IPS-20b (cell line): ENCODE results near the gene UQCRQ.
"Not testable (repeated sequence)": the region's sequence is repeated elsewhere in the genome, so short reads cannot be mapped to it uniquely, and the experiment has no call there.

ENCODE experiments used
- H3K27ac ChIP-seq: one replicate; pipeline ENCODE4 v1.5.1; 2013; ENCODE audit warnings: low read length
- H3K27me3 ChIP-seq: 2 replicates; pipeline ENCODE4 v1.6.1; 2013; ENCODE audit warnings: mild to moderate bottlenecking, low read length, inconsistent platforms; ENCODE audit not compliant: insufficient read depth
- H3K36me3 ChIP-seq: 2 replicates; pipeline ENCODE4 v1.6.1; 2013; ENCODE audit warnings: low read depth, mild to moderate bottlenecking, inconsistent platforms, low read length, moderate library complexity; ENCODE audit not compliant: insufficient read depth
- H3K4me1 ChIP-seq: 2 replicates; pipeline ENCODE4 v1.6.1; 2013; ENCODE audit warnings: mild to moderate bottlenecking, control low read depth, inconsistent platforms, low read length, moderate library complexity; ENCODE audit not compliant: insufficient read depth
- H3K4me3 ChIP-seq: 2 replicates; pipeline ENCODE4 v1.5.1; 2013; ENCODE audit warnings: mild to moderate bottlenecking, low read length, inconsistent platforms
- H3K9ac ChIP-seq: 2 replicates; pipeline ENCODE4 v1.6.1; 2013; ENCODE audit warnings: low read depth, mild to moderate bottlenecking, inconsistent platforms, low read length, moderate library complexity
- H3K9me3 ChIP-seq: 2 replicates; pipeline ENCODE4 v1.6.1; 2013; ENCODE audit warnings: mild to moderate bottlenecking, low read depth, low read length, inconsistent platforms; ENCODE audit not compliant: insufficient read depth

The UQCRQ gene

DNA sequence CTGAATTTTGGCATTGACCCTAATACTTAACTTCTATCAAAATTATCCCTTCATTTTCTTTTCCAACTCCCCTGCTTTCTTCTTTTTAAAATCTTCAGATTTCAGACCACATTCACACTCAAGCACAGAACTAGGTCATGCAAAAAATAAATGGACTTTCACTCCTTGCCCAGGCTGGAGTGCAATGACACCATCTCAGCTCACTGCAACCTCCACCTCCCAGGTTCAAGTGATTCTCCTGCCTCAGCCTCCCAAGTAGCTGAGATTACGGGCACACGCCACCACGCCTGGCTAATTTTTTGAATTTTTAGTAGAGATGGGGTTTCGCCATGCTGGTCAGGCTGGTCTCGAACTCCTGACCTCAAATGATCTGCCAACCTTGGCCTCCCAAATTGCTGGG, 11.4 kb upstream of the UQCRQ start:
- H3K27me3 ChIP-seq, H3K4me3 ChIP-seq, H3K27ac ChIP-seq, H3K9ac ChIP-seq, H3K36me3 ChIP-seq, H3K9me3 ChIP-seq, H3K4me1 ChIP-seq: not testable (repeated sequence)

DNA sequence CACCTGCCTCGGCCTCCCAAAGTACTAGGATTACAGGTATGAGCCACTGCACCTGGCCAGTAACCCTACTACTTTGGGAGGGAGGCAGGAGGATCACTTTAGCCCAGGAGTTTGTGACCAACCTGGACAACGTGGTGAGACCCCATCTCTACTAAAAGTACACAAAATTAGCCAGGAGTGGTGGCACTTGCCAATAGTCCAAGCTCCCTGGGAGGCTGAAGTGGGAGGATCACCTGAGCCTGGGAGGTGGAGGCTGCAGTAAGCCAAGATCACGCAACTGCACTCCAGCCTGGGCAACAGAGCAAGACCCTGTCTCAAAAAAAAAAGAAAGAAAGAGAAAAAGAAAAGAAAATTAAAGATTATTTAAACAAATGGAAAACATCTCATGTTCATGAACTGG, 10.4 kb upstream of the UQCRQ start:
- Histone ChIP-seq H3K36me3 (no peaks in the 10 kb centered on the region), H3K27ac (no peak overlapping the region), H3K9ac (no peak overlapping the region), H3K4me3 (no peak overlapping the region), H3K4me1 (peaks cover 3% of the 10 kb centered on the region; the same call in 1 of the 2 replicates), H3K27me3 (no peaks in the 10 kb centered on the region; the same call in 1 of the 2 replicates), H3K9me3 (no peaks in the 10 kb centered on the region)

DNA sequence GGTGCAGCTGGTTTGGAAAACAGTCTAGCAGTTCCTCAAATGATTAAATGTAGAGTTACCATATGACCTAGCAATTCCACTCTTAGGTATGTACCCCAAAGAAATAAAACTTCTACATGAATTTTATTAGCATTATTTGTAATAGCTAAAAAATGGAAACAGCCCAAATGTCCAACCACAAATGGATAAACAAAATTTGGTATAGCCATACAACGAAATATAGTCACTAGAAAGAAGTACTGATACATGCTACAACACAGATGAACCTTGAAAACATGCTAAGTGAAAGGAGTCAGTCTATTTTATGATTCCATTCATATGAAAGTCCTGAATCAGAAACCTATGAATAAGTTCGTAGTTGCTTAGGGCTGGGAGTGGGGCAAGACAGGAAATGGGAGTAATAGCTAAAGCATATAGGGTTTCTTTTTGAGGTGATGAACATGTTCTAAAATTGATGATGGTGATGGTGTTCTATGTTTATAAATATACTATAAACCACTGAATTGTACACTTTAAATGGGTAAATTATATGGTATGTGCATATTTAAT, 6.5 kb upstream of the UQCRQ start:
- Histone ChIP-seq H3K9ac (no peak overlapping the region), H3K27ac (no peak overlapping the region), H3K4me3 (no peak overlapping the region)

DNA sequence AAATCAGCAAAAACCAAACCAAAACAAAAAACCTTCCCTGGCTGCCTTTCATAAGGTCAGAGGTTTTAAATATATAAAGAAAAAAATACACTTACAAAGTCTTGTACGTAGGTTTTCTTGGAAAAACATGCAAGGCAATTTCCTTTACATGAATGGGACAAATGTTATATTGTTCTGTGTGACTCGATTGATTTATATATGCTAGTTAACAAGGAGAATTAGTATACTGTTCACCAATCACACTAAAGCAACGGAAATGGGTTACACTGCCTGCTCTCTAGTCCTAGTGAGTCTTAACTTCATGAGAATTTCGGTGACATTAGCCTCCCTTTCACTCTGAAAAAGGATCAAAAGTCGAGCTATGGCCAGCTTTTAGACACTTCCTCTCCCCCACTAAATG, 5.7 kb upstream of the UQCRQ start:
- Histone ChIP-seq H3K4me3 (no peak overlapping the region), H3K9ac (no peak overlapping the region), H3K4me1 (no peaks in the 10 kb centered on the region), H3K27me3 (no peaks in the 10 kb centered on the region; the same call in 1 of the 2 replicates), H3K27ac (no peak overlapping the region), H3K9me3 (no peaks in the 10 kb centered on the region), H3K36me3 (no peaks in the 10 kb centered on the region)

More for the DNA sequence above, 6.5 kb upstream of the UQCRQ start:
- no peaks in the 10 kb centered on the region; the same call in 1 of the 2 replicates for H3K27me3 ChIP-seq
- no peaks in the 10 kb centered on the region for H3K4me1 ChIP-seq
- H3K36me3 ChIP-seq = no peaks in the 10 kb centered on the region
- no peaks in the 10 kb centered on the region for H3K9me3 ChIP-seq

DNA sequence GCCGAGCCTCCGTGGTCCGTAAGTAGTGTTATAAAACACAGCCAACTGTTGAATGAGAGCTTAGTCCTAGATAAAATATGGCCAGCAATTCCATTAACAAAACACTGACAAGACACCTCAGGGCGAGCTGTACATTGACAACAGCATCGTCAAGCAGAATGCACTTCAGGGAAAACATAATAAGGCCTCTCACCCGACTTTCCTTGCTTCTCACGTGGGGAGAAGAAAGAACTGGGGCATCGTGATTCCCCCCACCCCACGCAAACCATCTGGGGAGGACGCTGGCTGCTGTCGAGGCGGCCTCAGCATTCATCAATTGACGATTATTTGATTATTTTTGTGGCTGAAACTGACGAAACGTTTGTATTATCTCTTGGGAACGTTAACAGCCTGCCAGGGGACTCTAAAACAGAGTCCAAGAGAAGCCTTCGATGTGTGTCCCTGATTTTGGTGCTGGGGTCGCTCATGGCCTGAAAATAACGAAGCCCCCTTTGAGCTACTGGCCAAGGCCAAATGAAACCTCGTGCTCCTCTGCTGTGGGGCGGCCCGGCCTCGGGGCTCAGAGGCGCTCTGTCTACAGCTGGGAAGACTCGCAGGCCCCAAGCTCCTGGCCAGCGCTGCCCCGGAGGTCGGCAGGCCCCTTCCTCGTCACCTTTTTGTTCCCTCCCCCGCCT, 637 bp upstream of the UQCRQ start:
- Histone ChIP-seq H3K4me1 (peaks cover 2% of the 10 kb centered on the region; the same call in 1 of the 2 replicates), H3K27ac (peak overlapping the region; percentile 26), H3K9me3 (no peaks in the 10 kb centered on the region), H3K9ac (peak overlapping the region; percentile 97), H3K36me3 (peaks cover 29% of the 10 kb centered on the region), H3K27me3 (no peaks in the 10 kb centered on the region; the same call in 1 of the 2 replicates), H3K4me3 (peak overlapping the region; percentile 98)

DNA sequence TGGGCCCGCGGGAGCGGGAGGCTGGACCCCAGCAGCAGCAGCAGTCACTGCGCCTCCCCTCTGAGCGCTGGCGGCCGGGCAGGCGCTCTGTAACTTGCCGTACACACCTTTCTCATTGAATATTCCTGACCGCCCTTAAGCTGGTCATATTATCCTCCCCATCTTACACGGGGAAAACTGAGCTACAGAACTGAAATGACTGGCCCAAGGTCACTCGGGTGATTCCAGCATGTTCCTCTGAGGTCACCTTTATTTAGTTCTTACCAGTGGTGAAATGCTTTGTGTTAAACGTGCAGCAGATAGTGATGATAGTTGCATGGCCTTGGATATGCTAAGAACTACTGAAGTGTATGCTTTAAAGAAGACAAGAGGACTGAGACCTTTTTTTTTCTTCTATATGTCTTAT, 607 bp downstream of the UQCRQ start:
- no peaks in the 10 kb centered on the region for H3K27me3 ChIP-seq
- peak overlapping the region; percentile 76 for H3K27ac ChIP-seq
- H3K9ac ChIP-seq = peak overlapping the region; percentile 97
- H3K4me3 ChIP-seq = peak overlapping the region; percentile 98
- H3K36me3 ChIP-seq = peaks cover 36% of the 10 kb centered on the region
- no peaks in the 10 kb centered on the region for H3K9me3 ChIP-seq
- peaks cover 2% of the 10 kb centered on the region; the same call in 1 of the 2 replicates for H3K4me1 ChIP-seq

DNA sequence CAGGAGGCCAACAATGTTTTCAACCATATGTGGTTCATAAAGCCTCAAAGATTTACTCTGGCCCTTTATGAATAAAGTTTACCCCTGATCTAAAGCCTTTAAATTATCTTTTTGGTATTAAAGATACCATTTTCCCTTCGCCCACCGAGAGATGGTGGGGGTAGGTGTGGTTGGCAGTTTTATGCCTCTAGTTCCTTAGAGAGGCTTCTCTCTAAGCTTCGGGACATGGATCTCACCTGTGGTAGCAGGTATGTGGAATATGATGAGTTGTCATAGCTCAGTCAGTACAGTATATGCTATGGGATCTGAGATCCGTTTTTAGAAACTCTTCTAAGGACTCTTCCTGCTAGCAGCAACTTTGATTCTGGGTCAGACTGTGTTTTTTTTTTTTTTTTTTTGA, 2.3 kb downstream of the UQCRQ start:
- H3K27ac ChIP-seq = no peak overlapping the region
- peaks cover 2% of the 10 kb centered on the region; the same call in 1 of the 2 replicates for H3K4me1 ChIP-seq
- H3K9ac ChIP-seq = no peak overlapping the region
- H3K27me3 ChIP-seq = no peaks in the 10 kb centered on the region
- H3K36me3 ChIP-seq = peaks cover 45% of the 10 kb centered on the region
- no peak overlapping the region for H3K4me3 ChIP-seq
- H3K9me3 ChIP-seq = no peaks in the 10 kb centered on the region

DNA sequence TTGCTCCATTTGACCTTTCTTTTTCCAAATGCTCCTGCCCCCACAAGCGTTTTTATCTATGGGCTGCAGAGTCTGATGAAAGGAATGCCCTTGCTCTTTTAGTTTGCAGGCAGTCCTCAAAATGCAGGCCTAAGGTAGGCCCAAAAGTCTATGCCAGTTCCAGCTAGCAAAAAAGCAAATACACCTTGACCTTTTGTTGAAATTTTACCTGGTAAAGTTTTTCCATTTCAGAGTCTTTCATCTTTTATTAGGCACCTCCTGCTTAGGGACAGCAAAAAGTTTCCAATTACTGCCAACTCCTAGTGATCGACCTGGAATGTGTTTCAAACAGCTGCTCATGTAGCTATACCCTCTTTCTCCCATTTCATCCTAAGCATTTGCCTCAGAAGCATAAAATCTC, 4.4 kb downstream of the UQCRQ start:
- no peaks in the 10 kb centered on the region for H3K27me3 ChIP-seq
- H3K36me3 ChIP-seq = peaks cover 45% of the 10 kb centered on the region
- no peak overlapping the region for H3K27ac ChIP-seq

DNA sequence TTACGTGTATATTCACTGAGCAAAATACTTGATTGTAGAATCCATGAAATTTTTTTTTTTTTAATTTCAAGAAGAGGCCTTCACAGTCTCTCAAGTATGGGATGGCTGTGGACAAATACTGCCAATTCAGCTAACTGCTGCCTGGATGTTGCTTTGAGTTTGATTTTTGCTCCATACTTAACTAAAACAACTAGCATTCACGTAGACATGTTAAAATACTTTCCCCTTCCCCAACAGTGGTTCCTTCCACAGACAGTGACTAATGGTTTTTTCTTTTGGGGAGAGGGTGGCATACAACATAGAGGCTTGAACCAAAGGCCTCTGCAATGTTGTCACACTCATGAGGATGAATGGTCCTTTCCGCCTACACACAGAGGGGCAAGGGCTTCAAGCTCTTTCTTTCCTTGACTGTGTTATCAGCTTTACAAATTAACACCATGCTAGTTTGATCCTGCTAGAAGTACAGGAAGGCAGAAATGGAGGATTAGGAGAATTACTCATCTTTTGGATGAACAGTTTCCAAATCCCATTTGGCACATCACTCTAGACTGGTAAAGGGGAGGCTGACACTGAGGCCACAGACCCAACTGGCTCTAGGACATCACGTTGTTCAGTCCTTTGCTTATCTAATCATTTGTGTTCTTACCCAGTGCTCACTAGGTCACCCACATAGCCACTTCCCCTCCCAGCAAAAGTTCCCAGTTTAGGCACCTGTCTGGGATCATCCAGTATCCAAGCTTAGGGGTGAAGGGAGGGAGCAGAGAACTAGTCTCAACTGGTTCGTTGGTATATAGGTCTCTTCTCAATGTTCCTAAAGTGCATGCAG, 5.2 kb downstream of the UQCRQ start:
- Histone ChIP-seq H3K9ac (no peak overlapping the region), H3K27ac (no peak overlapping the region), H3K9me3 (no peaks in the 10 kb centered on the region), H3K4me3 (no peak overlapping the region), H3K4me1 (peaks cover 2% of the 10 kb centered on the region; the same call in 1 of the 2 replicates), H3K27me3 (no peaks in the 10 kb centered on the region), H3K36me3 (peaks cover 53% of the 10 kb centered on the region)

More for the DNA sequence above, 4.4 kb downstream of the UQCRQ start:
- Histone ChIP-seq H3K9me3 (no peaks in the 10 kb centered on the region), H3K4me1 (peaks cover 2% of the 10 kb centered on the region; the same call in 1 of the 2 replicates), H3K4me3 (no peak overlapping the region), H3K9ac (no peak overlapping the region)

DNA sequence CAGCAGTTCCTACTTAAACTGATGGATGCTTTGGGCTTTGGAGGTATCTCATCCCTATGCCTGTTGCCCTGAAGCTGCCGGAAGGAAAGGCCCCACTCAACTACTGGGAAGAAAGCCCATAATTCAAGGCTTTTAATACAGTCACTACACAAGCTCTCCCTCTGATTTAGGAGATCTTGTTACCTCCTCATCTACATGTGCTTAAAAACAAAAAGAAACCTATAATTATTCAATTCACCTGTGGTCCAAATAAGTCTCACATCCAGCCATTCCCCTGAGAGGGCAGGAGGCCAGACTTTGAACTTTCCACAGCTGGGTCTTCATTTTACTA, 6.3 kb downstream of the UQCRQ start:
- H3K9ac ChIP-seq = no peak overlapping the region
- H3K27me3 ChIP-seq = no peaks in the 10 kb centered on the region
- no peak overlapping the region for H3K4me3 ChIP-seq
- H3K27ac ChIP-seq = no peak overlapping the region
- peaks cover 59% of the 10 kb centered on the region for H3K36me3 ChIP-seq
- no peaks in the 10 kb centered on the region for H3K9me3 ChIP-seq
- H3K4me1 ChIP-seq = no peaks in the 10 kb centered on the region

DNA sequence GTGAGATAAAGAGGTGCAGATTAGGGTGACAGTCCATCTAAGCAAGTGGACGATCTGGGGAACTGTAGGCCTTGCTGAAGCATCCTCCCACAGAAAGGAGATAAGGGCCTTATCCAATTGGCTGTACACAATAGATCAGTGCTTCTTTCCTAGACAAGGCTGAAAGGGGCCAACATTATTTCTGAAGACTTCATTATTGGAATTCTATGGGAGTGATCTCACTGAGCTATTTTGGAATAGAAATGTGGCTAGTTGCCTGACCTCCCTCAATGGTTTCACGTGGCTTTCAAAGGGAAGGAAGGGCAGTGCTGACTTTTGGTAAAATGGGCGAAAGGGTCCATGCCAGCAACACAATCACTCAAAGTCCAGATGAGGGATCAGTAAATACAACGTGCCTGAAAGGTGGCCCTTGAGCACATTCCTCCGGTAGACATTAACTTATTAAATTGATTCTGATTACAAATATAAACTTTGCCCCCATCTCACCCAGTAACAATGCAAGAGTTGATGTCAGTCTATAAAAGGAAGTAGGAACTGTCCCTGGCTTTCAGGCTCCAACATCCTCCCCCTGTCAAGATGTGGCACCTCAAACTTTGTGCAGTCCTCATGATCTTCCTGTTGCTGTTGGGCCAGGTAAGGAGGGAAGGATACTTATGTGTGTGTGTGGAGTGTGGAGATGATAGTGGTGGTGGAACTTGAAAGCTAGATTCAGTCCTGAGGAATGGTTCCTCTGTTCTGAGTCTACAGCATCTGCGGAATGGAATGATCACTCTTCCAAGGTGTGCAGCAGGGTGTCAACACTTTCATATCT, 6.9 kb downstream of the UQCRQ start, which contains the start of gene LEAP2:
Gene LEAP2, plus strand, starts transcription at position 550 of the 811 bp plus-strand sequence. Its CDS starts 27 bp downstream, at position 577.
- Histone ChIP-seq H3K4me1 (no peaks in the 10 kb centered on the region), H3K27ac (no peak within 1 kb of the TSS), H3K9me3 (no peaks in the 10 kb centered on the region), H3K4me3 (no peak within 1 kb of the TSS), H3K36me3 (peaks cover 59% of the 10 kb centered on the region), H3K9ac (no peak within 1 kb of the TSS), H3K27me3 (no peaks in the 10 kb centered on the region)
